Fibroblast of villous mesenchyme (primary cell): ENCODE results near the gene OR56B1. TPM values are rescaled to one million over a fixed set of nuclear protein-coding genes. Genes with fewer than 3 reads are reported as not detected.
"Not testable (repeated sequence)": the region's sequence is repeated elsewhere in the genome, so short reads cannot be mapped to it uniquely, and the experiment has no call there.

Source experiments
- DNase-seq: peaks from one replicate; pipeline ENCODE4 v3.0.0-alpha.2; 2010; ENCODE audit warnings: low read depth
- H3K4me3 ChIP-seq: 2 replicates; pipeline ENCODE4 v1.5.1; 2011; ENCODE audit warnings: low read depth, mild to moderate bottlenecking, low read length
- CTCF ChIP-seq: IDR thresholded peaks from 2 replicates; pipeline ENCODE4 v1.5.1; 2012; ENCODE audit warnings: low read depth, mild to moderate bottlenecking, low read length; ENCODE audit not compliant: insufficient read depth
- total RNA-seq: library from RNA; depleted of rRNA; stranded (reverse); fragments of >200 nt; gene quantifications from 2 replicates; pipeline ENCODE4 v1.2.3, GENCODE V29; 2012

OR56B1 gene
- total RNA-seq = not detected in 2 replicates

GRCh38 chr11:5736396-5736795 is at the start of gene OR56B1:
Gene OR56B1, plus strand, starts transcription at chr11:5736448. Its CDS starts 69 bp downstream, at chr11:5736517.
- TF ChIP-seq CTCF = no peak
- no peak for DNase-seq
- no peak within 1 kb of the TSS for H3K4me3 ChIP-seq

GRCh38 chr11:5688482-5688881 is 47.8 kb upstream of the OR56B1 start:
- TF ChIP-seq CTCF = no peak
- no peak for DNase-seq
- H3K4me3 ChIP-seq = no peak overlapping the region

GRCh38 chr11:5689551-5689983 is 46.7 kb upstream of the OR56B1 start, which contains the start of gene TRIM22:
Gene TRIM22, plus strand, starts transcription at chr11:5689790. Its CDS starts 6,443 bp downstream, at chr11:5696233.
- peak; percentile 85 for DNase-seq
- peak within 1 kb of the TSS; percentile 62 for H3K4me3 ChIP-seq
- TF ChIP-seq CTCF = no peak

GRCh38 chr11:5690216-5690615 is 46.0 kb upstream of the OR56B1 start:
- peak; percentile 77 for DNase-seq
- peak overlapping the region; percentile 62 for H3K4me3 ChIP-seq
- no peak for TF ChIP-seq CTCF

GRCh38 chr11:5690736-5691135 is 45.5 kb upstream of the OR56B1 start:
- peak; percentile 65 for DNase-seq
- H3K4me3 ChIP-seq = peak overlapping the region; percentile 62
- no peak for TF ChIP-seq CTCF

GRCh38 chr11:5691238-5691963 is 44.8 kb upstream of the OR56B1 start:
- DNase-seq = not testable (repeated sequence)
- H3K4me3 ChIP-seq = peak overlapping the region; percentile 62

GRCh38 chr11:5691964-5692361 is 44.3 kb upstream of the OR56B1 start:
- H3K4me3 ChIP-seq = no peak overlapping the region
- DNase-seq = no peak

More at GRCh38 chr11:5691964-5692361, 44.3 kb upstream of the OR56B1 start:
- no peak for TF ChIP-seq CTCF
